SK-N-MC (cell line): Measurements from ENCODE around the gene GUCY1A2.

Experiments
- EZH2 ChIP-seq: fragments of 200-600 bp; sonication (generic); IDR thresholded peaks from one replicate; pipeline ENCODE4 v1.6.1; 2017; ENCODE audit warnings: antibody characterized with exemption
- POLR2AphosphoS5 ChIP-seq: IDR thresholded peaks from 2 replicates; pipeline ENCODE4 v1.6.1; 2012; ENCODE audit warnings: mild to moderate bottlenecking, low read depth, low read length, borderline replicate concordance

- TF ChIP-seq EZH2 (no peak), POLR2AphosphoS5 (no peak)
Measured at GRCh38 chr11:106681435-106681834, 336.8 kb downstream of the GUCY1A2 start.
